ENCODE measurements around the gene ATG14. TPM values are rescaled to one million over a fixed set of nuclear protein-coding genes. Genes with fewer than 3 reads are reported as not detected.

The ATG14 gene
- total and polyA plus RNA-seq, 2 of the 13 experiments (the other 11 are each of a cell fraction or from before 2014, with no cell fraction given): 7.2 to 9.1 TPM

GRCh38 chr14:55384536-55384935 is 27.1 kb downstream of the ATG14 start:
- TF ChIP-seq THAP7 (CRISPR knock-in tag; IDR thresholded peaks at IDR 0.05) (no peak), ZMAT3 (CRISPR knock-in tag; conservative IDR thresholded peaks at IDR 0.05) (no peak), ZBTB7B (CRISPR knock-in tag; IDR thresholded peaks at IDR 0.05) (no peak), CTCF (CRISPR knock-in tag; IDR thresholded peaks at IDR 0.05) (no peak), TSC22D2 (CRISPR knock-in tag; IDR thresholded peaks at IDR 0.05; ENCODE audit: borderline replicate concordance) (no peak), ZNF800 (CRISPR knock-in tag; IDR thresholded peaks at IDR 0.05) (no peak), ZNF382 (CRISPR knock-in tag; IDR thresholded peaks at IDR 0.05; ENCODE audit: borderline replicate concordance) (no peak), SALL2 (CRISPR knock-in tag; IDR thresholded peaks at IDR 0.05) (no peak)
- Histone ChIP-seq H2AFZ (ENCODE audit: low read length) (no peak overlapping the region), H3K27me3 (ENCODE audit: control insufficient read depth in 1 of 2, insufficient read depth in 2 of 2, low read length in 2 of 2) (no peaks in the 10 kb centered on the region), H3K79me2 (ENCODE audit: insufficient read depth, low read length) (no peaks in the 10 kb centered on the region), H3K4me2 (ENCODE audit: low read depth, low read length) (no peak overlapping the region), H3K9ac (ENCODE audit: insufficient read depth, low read depth, low read length) (no peak overlapping the region), H4K20me1 (ENCODE audit: insufficient read depth, low read length) (no peaks in the 10 kb centered on the region), H3K27ac (ENCODE audit: extremely low read length, insufficient read depth, low read length) (no peak overlapping the region), H3K36me3 (replicated peaks in 1 of 2; ENCODE audit: control insufficient read depth in 1 of 2, insufficient read depth in 2 of 2, low read length in 2 of 2) (peaks cover 16 to 54% of the 10 kb centered on the region in 2 experiments), H3K4me1 (ENCODE audit: insufficient read depth, low read length) (peaks cover 14% of the 10 kb centered on the region), H3K4me3 (replicated peaks in 1 of 3; ENCODE audit: insufficient read depth in 1 of 3, low read depth in 2 of 3, low read length in 3 of 3) (no peak overlapping the region), H3K9me3 (ENCODE audit: low read length) (no peaks in the 10 kb centered on the region)
- no peak for ATAC-seq
- ChIA-PET POLR2A (no interaction called here), CTCF (ENCODE audit: low intra/inter-chr PET ratio, low total read pairs) (no interaction called here)
- WGBS (ENCODE audit: low lambda C conversion rate): 100% methylated on average over 3 of the region's 3 CpGs
- BruUV-seq (replicated peaks): no TSS peak
- DNase-seq (ENCODE audit: low spot score): no peak
- no peak for FAIRE-seq
- intact Hi-C loops (cut with micrococcal nuclease; ENCODE audit: unreplicated experiment) (no loop called here), in situ Hi-C loops (cut with HindIII; ENCODE audit: extremely low pct_ligation_motif_present, low pct_unique_long_range_greater_than_20kb) (no loop called here)

Measured in HepG2 (cell line).